MCF 10A (cell line): Measurements from ENCODE around the gene SMC6. TPM values are rescaled to one million over a fixed set of nuclear protein-coding genes. Genes with fewer than 3 reads are reported as not detected.

ENCODE experiments used
- BruUV-seq: library from RNA; stranded (reverse); fragments of 400-500 nt; replicated peaks from 2 replicates; lab custom pipeline; 2021; lab: Mats Ljungman, UMichigan
- CTCF ChIA-PET: fragments of 300-600 bp; sonication (Branson Sonifier 250); formaldehyde crosslinking; extraction: SDS; loops from one replicate; lab custom pipeline; 2021; ENCODE audit warnings: antibody characterized with exemption, inconsistent platforms; lab: Yijun Ruan, JAX
- POLR2A ChIA-PET: fragments of 300-600, 350-650 bp; sonication (Branson Sonifier 250); formaldehyde crosslinking; extraction: SDS; loops from one replicate; lab custom pipeline; 2020; ENCODE audit warnings: antibody characterized with exemption, inconsistent platforms; lab: Yijun Ruan, JAX
- DNase-seq: peaks from one replicate; pipeline ENCODE4 v3.0.0-alpha.2; 2018; ENCODE audit not compliant: unreplicated experiment
- H3K27ac Mint-ChIP-seq: one replicate; pipeline ENCODE4 v1.8.0; 2022; ENCODE audit warnings: mild to moderate bottlenecking, low read depth, mixed read lengths; ENCODE audit not compliant: unreplicated experiment
- H3K27me3 Mint-ChIP-seq: one replicate; pipeline ENCODE4 v1.8.0; 2022; ENCODE audit warnings: mixed read lengths; ENCODE audit not compliant: insufficient read depth, unreplicated experiment
- H3K36me3 Mint-ChIP-seq: one replicate; pipeline ENCODE4 v1.8.0; 2022; ENCODE audit warnings: mild to moderate bottlenecking, moderate library complexity, mixed read lengths; ENCODE audit not compliant: insufficient read depth, unreplicated experiment
- H3K4me1 Mint-ChIP-seq: one replicate; pipeline ENCODE4 v1.8.0; 2022; ENCODE audit warnings: mixed read lengths; ENCODE audit not compliant: insufficient read depth, unreplicated experiment
- H3K4me3 Mint-ChIP-seq: one replicate; pipeline ENCODE4 v1.8.0; 2022; ENCODE audit warnings: mild to moderate bottlenecking, moderate library complexity, mixed read lengths; ENCODE audit not compliant: unreplicated experiment
- H3K9me3 Mint-ChIP-seq: one replicate; pipeline ENCODE4 v1.8.0; 2022; ENCODE audit warnings: mixed read lengths; ENCODE audit not compliant: unreplicated experiment
- intact Hi-C: fragments of 100-400 bp; cut with micrococcal nuclease; formaldehyde crosslinking; loops from 2 replicates; pipeline ENCODE4 v1.14.1; 2022
- total RNA-seq: library from RNA; stranded (reverse); gene quantifications from 2 replicates; pipeline ENCODE4 v1.2.3, GENCODE V29; 2022
- TF ChIP-seq, protein P1 (sequence below): fragments of 200-600 bp; IDR thresholded peaks from one replicate; pipeline ENCODE4 v1.8.0; 2022; ENCODE audit warnings: antibody characterized with exemption, mild to moderate bottlenecking; ENCODE audit not compliant: unreplicated experiment

Gene SMC6
- total RNA-seq, 1 experiment from 2014 or later, result 24.7 TPM

DNA sequence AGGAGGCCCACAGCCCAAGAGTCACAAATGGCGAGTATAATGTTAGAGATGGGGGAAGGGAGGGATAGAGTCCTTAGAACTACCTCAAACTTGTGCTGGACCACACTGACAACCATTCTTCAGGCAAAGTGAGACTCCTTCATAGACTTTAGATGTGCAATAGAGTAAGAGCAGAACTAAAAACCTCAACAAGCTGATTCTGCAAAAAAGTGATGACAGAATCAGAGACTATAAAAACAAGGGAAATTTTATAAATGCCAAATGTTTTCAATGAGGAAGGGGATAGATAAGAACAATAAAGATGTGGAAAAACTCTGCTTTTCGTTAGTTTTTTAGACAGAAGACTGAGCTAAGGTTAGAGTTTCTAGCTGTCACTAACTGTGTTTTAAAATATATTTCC, 17.7 kb downstream of the SMC6 start:
- ChIA-PET POLR2A (no interaction called here), CTCF (interaction anchor here (0.8 to 1.4 kb wide), 2 partner anchors 16 to 18 kb away, joined by 3 to 8 read pairs; no protein-coding TSS in a partner anchor)
- BruUV-seq, result no TSS peak
- intact Hi-C loops, result no loop called here
- Mint-ChIP-seq H3K4me3 (no peak overlapping the region), H3K27me3 (no peaks in the 10 kb centered on the region), H3K4me1 (peaks cover 2% of the 10 kb centered on the region), H3K36me3 (peaks cover 51% of the 10 kb centered on the region), H3K9me3 (no peaks in the 10 kb centered on the region), H3K27ac (no peak overlapping the region)
- DNase-seq, result no peak
- TF ChIP-seq, protein P1, sequence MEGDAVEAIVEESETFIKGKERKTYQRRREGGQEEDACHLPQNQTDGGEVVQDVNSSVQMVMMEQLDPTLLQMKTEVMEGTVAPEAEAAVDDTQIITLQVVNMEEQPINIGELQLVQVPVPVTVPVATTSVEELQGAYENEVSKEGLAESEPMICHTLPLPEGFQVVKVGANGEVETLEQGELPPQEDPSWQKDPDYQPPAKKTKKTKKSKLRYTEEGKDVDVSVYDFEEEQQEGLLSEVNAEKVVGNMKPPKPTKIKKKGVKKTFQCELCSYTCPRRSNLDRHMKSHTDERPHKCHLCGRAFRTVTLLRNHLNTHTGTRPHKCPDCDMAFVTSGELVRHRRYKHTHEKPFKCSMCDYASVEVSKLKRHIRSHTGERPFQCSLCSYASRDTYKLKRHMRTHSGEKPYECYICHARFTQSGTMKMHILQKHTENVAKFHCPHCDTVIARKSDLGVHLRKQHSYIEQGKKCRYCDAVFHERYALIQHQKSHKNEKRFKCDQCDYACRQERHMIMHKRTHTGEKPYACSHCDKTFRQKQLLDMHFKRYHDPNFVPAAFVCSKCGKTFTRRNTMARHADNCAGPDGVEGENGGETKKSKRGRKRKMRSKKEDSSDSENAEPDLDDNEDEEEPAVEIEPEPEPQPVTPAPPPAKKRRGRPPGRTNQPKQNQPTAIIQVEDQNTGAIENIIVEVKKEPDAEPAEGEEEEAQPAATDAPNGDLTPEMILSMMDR, result no peak

DNA sequence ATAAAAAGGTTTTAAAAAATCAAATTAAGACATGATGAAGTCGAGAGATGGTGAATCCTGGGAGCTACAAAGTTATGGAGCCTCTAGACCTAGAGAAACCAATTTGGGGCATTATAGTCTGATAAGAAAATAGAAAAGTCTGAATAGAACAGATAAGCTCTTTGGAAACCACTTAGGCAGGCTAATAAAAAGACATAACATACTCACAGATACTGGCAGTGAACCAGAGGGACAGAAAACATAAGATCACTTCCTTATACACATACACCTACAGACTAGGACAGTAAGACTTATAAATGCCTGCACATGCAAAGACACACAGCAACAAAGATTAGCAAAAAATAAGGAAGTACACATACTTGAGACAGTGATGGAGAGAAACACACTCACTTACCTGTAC, 20.0 kb downstream of the SMC6 start:
- no peaks in the 10 kb centered on the region for H3K9me3 Mint-ChIP-seq
- ChIA-PET CTCF (interaction anchor here (3.8 kb wide), 1 partner anchor 14 kb away, joined by 18 read pairs; no protein-coding TSS in a partner anchor), POLR2A (interaction anchor here (1.4 kb wide), 1 partner anchor 9 kb away, joined by 3 read pairs; no protein-coding TSS in a partner anchor)
- intact Hi-C loops, result no loop called here
- peaks cover 62% of the 10 kb centered on the region for H3K36me3 Mint-ChIP-seq
- H3K4me1 Mint-ChIP-seq, result no peaks in the 10 kb centered on the region
- no TSS peak for BruUV-seq
- H3K27me3 Mint-ChIP-seq, result no peaks in the 10 kb centered on the region
- no peak overlapping the region for H3K27ac Mint-ChIP-seq
- no peak for DNase-seq
- TF ChIP-seq, protein P1, result no peak
- no peak overlapping the region for H3K4me3 Mint-ChIP-seq

DNA sequence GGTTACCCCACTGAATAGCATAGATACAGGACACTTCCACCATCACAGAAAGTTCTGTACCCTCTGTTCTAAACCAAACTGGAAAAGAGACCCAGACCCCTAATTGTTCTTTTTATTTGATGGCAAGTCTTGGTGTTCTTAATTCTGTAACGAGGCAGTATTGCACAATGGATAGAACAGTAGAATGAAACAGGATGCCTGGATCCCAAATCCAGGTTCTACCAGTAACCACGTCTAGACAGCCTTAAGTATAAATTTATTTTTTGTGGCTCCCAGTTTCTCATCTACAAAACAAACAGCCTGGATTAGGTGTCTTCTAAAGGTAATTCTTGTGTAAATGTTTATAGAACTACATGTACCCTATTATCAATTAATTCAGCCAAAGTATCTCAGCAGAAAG, 23.7 kb downstream of the SMC6 start:
- peaks cover 46% of the 10 kb centered on the region for H3K36me3 Mint-ChIP-seq
- CTCF ChIA-PET, result interaction anchor here (0.6 to 2.2 kb wide), 3 partner anchors 10 to 520 kb away, joined by 3 to 11 read pairs (median 5); no protein-coding TSS in a partner anchor

DNA sequence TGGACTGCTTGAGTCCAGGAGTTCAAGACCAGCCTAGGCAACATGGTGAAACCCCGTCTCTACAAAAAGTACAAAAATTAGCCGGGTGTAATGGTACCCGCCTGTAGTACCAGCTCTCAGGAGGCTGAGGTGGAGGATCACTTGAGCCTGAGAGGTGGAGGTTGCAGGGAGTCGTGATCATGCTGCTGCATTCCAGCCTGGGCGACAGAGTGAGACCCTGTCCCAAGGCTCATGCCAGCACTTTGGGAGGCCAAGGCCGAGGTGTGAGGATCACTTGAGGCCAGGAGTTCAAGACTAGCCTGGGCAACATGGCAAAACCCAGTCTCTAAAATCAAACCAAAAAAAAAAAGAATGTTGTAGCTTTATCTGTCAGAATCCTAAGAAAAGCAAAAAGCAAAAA, 25.4 kb downstream of the SMC6 start:
- Mint-ChIP-seq H3K4me1 (no peaks in the 10 kb centered on the region), H3K27me3 (no peaks in the 10 kb centered on the region), H3K27ac (no peak overlapping the region), H3K36me3 (peaks cover 49% of the 10 kb centered on the region), H3K9me3 (no peaks in the 10 kb centered on the region), H3K4me3 (no peak overlapping the region)
- intact Hi-C loops, result loop anchor here (10.0 kb wide), 1 partner anchor 647 kb away; no protein-coding TSS in a partner anchor
- DNase-seq, result no peak
- POLR2A ChIA-PET, result interaction anchor here (1.1 kb wide), 1 partner anchor 31 kb away, joined by 4 read pairs; no protein-coding TSS in a partner anchor
- CTCF ChIA-PET, result interaction anchor here (0.5 to 2.2 kb wide), 2 partner anchors 8 to 57 kb away, joined by 4 to 11 read pairs; no protein-coding TSS in a partner anchor
- TF ChIP-seq, protein P1, result no peak
- BruUV-seq, result no TSS peak

More for the DNA sequence above, 23.7 kb downstream of the SMC6 start:
- H3K4me3 Mint-ChIP-seq, result no peak overlapping the region
- H3K4me1 Mint-ChIP-seq, result no peaks in the 10 kb centered on the region
- POLR2A ChIA-PET, result interaction anchor here (0.7 to 1.0 kb wide), 2 partner anchors 8 to 14 kb away, joined by 3 read pairs; no protein-coding TSS in a partner anchor
- no peaks in the 10 kb centered on the region for H3K9me3 Mint-ChIP-seq
- no peaks in the 10 kb centered on the region for H3K27me3 Mint-ChIP-seq
- BruUV-seq, result no TSS peak
- intact Hi-C loops, result loop anchor here (10.0 kb wide), 1 partner anchor 645 kb away; no protein-coding TSS in a partner anchor
- TF ChIP-seq, protein P1, result no peak
- DNase-seq, result no peak
- H3K27ac Mint-ChIP-seq, result no peak overlapping the region
